ENCODE results near the gene TK1.

Gene TK1

DNA sequence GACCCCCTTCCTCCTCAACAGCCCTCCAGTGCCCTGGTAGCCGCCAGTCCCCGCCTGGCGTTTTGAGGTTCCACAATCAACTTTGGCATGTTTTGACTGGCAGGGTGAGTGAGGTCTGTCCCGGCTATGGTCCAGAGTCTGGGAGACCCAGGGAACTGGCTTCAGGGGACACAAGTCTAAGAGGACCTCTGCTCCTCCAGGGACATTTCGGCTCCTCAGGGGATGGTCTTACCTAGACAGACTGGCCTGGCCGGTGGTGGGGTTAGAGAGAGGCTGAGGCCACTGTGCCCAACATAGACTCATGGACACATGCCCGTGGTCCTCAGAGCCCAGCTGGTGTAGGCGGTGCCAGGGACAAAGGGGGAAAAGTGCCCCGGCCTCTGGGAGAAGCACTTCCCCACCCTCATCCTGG lies 54.1 kb downstream of the TK1 start:
- DNase-seq: no peak

- DNase-seq: no peak
Observed at GRCh38 chr17:78132084-78132676, 54.7 kb downstream of the TK1 start.

GRCh38 chr17:78131172-78132083 lies 55.4 kb downstream of the TK1 start:
- DNase-seq: no peak

DNA sequence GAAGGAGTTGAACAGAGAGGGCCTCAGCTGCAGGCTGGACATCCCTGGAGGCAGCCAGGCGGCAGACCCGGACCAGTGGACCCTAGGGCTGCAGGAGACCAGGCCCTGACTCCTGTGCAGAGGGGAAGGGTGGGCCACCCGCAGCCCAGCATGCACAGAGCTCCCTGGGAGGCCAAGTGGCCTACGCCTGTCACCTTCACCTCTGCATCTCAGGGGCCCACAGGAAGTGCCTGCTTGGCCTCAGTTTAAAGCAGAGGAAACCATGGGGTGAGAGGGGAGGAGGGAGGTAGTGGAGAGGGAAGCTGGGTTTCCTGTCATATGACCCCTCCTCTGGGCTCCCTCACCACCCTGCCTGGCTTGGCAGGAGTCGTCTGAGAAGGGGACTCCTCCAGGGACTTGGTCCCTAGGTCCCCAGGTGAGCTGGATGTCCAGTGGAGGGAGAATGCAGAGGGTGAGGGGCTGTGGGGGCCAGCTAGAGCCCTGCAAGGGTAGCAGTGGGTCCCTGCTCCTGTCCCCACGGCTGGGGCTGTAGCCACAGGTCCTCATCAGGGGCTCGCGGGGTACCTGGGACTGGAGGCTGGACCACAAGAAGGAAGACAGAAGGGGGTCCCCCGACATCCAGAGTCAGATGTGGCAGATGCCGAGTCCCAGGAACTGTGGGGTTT lies 56.3 kb downstream of the TK1 start, which contains the start of gene TMC8:
TMC8 (plus strand) TSS at position 335 of the 665 bp plus-strand sequence. CDS start 818 bp downstream, outside the sequence.
- no peak for DNase-seq

- no peak for DNase-seq
Observed at GRCh38 chr17:78130090-78130436, 56.8 kb downstream of the TK1 start.

- no peak for DNase-seq
Observed at GRCh38 chr17:78129351-78130089, 57.3 kb downstream of the TK1 start.

DNA sequence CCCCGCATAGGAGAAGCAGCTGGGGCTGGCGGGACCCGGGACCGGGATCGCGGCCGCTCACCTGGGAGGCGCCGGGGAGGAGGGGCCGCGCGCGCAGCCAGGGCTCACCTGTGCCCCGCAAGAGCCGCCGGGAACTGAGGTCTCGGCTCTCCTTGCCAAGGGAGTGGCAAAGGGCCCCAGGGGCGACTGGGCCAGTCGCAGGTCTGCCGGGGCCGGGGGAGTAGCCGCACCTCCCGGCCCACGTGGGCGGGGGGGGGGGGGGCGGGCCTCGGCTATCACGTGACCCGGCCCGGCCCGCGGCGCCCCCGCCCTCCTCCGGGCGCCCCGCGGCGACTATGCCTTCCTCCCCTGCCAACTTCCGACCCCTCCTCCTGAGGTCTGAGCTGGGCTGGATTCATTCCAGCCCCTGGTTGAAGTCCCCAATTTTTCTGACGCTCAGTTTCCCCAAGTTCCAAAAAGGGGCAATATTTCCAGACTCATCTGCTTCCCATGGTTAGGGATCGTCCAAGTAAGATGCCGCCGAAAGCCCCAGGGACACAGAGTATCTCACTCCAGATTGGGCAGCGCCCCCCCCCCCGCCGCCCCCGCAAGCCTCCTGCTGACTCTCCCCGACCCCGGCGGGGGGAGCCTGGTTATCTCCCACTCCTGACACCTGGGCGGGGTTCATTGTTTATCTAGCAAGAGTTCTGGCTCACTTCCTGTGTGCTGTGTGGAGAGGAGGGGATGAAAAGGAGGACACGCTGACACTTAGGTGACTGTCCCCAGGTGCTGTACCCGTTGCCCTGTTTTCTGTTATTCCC lies 58.1 kb downstream of the TK1 start, which contains the start of gene TMC6:
TMC6 (minus strand) TSS at position 205 of the 800 bp plus-strand sequence. CDS start 1,923 bp downstream, outside the sequence.
- DNase-seq: no peak

GRCh38 chr17:78127888-78128550 lies 58.8 kb downstream of the TK1 start:
- no peak for DNase-seq

GRCh38 chr17:78127239-78127887 lies 59.5 kb downstream of the TK1 start:
- DNase-seq: no peak

DNA sequence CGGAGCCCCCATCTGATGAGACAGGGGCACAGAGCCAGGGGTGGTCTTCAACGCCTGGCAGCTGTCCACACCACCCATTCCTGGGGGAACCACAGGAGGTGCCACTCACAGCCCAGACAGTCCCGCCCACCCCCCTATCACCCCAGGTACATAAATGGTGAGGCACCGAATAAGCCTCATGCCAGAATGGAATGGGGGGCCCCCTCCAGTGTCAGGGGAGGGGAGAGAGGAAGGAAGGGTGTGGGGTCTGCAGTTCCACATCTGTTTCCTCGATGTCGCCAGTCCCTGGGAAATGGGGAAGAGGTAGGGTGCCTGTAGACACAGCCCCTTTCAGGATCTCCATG lies 60.0 kb downstream of the TK1 start:
- no peak for DNase-seq

DNA sequence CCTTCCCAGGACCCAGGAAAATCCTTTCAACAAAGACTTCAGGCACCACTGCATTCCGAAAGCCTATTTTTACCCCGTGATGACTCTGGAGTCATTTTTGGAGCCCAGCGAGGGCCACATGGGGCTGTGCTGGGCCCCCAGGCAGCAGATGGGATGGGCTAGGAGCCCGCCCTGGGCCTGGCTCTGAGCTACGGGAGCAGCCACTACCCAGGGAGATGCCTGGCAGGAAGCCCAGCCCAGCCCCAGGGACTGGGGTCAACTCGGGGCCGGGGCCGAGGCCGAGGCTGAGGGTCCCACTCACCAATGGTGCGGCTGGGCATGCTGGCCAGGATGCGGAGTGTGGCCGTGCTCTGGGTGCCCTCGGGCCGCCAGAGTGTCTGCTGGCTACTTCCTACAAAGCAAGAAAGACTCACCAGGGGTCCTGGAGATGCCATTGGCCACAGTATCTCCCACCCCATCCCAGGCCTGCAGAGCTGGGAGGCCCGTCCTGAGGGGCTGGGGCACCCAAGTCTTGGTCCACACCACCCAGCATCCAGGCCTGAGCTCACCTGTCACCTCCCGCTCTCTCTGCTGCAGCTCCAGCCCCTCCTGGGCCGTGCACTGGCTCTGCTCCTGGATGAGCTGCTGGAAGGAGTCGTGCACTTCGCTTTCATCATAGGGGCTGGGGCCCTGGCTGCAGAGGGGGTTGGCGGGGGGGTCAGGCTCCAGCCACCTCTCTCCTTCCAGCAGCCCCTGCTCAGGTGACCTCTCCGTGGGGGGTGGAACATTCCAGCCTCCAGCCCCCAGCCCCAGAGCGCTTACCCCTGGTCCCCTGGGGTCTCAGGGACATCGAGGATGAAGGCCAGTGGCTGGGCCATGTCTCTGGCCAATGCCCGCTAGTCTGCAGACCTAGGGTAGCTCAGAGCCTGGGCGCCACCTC lies 60.6 kb downstream of the TK1 start:
- peak; percentile 45 for DNase-seq

DNA sequence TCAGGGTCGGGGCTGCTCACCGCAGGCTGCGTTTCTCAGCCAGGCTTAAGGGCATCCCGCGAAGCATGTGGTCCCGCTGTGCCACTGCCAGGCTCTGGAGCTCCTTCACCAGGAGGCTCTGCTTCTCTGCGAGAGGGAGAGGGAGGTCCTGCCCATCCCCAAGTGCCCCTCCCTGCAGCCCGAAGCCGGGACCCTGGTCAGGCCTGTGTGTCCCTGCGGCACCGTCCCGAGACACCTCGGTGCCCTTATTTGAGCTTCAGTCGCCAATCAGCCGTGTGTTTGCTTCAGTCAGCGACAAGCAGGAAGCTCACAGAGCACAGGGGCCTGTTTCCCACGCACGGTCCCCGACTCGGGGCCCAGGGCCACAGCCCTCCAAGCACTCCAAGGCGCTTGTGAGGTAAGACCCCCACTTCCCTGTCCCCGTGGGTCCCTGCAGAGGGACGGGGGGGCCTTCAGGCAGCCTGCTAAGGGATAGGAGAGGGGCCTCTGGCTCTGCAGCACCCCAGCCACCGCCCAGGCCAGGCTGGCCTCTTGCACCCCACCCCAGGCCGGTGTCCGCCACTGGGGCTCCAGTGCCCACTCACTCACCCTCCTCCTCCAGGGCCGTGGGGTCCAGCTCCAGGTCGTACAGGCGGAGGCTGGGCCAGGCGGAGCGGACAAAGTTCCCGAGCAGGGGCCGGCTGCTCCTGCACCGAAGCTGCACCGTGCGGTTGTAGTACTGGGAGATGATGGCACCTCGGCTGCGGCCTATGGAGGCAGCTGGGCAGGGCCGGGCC lies 61.5 kb downstream of the TK1 start:
- DNase-seq: no peak

DNA sequence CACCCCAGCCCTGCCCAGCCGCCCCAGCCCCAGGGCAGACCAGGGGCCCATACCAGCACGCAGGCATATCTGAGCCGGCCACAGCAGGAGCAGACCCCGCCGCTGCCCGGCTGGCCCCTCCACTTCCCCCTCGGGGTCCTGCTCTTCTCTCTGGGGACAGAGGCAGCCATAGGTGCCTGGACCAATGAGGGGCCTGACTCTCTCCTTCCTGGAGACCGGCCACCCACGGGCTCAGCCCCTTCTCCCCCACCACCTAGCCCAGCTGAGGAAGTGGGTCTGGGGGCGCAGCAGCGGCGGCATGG lies 62.1 kb downstream of the TK1 start:
- no peak for DNase-seq
